Mucosa of stomach (tissue), 1 donor: Measurements from ENCODE around the gene GARIN6.

ENCODE experiments used
- H3K27me3 ChIP-seq: one replicate; pipeline ENCODE4 v1.7.0; 2013; ENCODE audit warnings: mild to moderate bottlenecking, low read length; ENCODE audit not compliant: control insufficient read depth, insufficient read depth
- H3K36me3 ChIP-seq: one replicate; pipeline ENCODE4 v1.7.0; 2013; ENCODE audit warnings: low read length; ENCODE audit not compliant: control insufficient read depth, insufficient read depth
- H3K4me1 ChIP-seq: one replicate; pipeline ENCODE4 v1.7.0; 2013; ENCODE audit warnings: mild to moderate bottlenecking, low read length; ENCODE audit not compliant: control insufficient read depth, insufficient read depth
- H3K4me3 ChIP-seq: one replicate; pipeline ENCODE4 v1.7.0; 2013; ENCODE audit warnings: low read length
- H3K9ac ChIP-seq: one replicate; pipeline ENCODE4 v1.7.0; 2013; ENCODE audit warnings: mild to moderate bottlenecking, low read length, moderate library complexity
- H3K9me3 ChIP-seq: one replicate; pipeline ENCODE4 v1.7.0; 2013; ENCODE audit warnings: mild to moderate bottlenecking, low read length, moderate library complexity; ENCODE audit not compliant: control insufficient read depth
- donor health status: Pancreatic carcinoma.

GARIN6 gene

GRCh38 chr12:99648183-99648582 is 630 bp downstream of the GARIN6 start:
- H3K4me3 ChIP-seq: no peak overlapping the region
- no peaks in the 10 kb centered on the region for H3K4me1 ChIP-seq
- H3K9me3 ChIP-seq: no peaks in the 10 kb centered on the region
- H3K9ac ChIP-seq: no peak overlapping the region
- no peaks in the 10 kb centered on the region for H3K36me3 ChIP-seq
- H3K27me3 ChIP-seq: no peaks in the 10 kb centered on the region

GRCh38 chr12:99649551-99649950 is 2.0 kb downstream of the GARIN6 start:
- Histone ChIP-seq H3K9ac (no peak overlapping the region), H3K4me1 (no peaks in the 10 kb centered on the region), H3K27me3 (no peaks in the 10 kb centered on the region)

GRCh38 chr12:99658671-99659349 is 11.3 kb downstream of the GARIN6 start:
- Histone ChIP-seq H3K27me3 (no peaks in the 10 kb centered on the region), H3K9ac (no peak overlapping the region), H3K4me3 (no peak overlapping the region), H3K4me1 (no peaks in the 10 kb centered on the region), H3K36me3 (no peaks in the 10 kb centered on the region), H3K9me3 (no peaks in the 10 kb centered on the region)

More at GRCh38 chr12:99649551-99649950, 2.0 kb downstream of the GARIN6 start:
- Histone ChIP-seq H3K36me3 (no peaks in the 10 kb centered on the region), H3K9me3 (no peaks in the 10 kb centered on the region), H3K4me3 (no peak overlapping the region)

- no peaks in the 10 kb centered on the region for H3K9me3 ChIP-seq
- no peaks in the 10 kb centered on the region for H3K27me3 ChIP-seq
Measured at GRCh38 chr12:99670635-99671034, 23.1 kb downstream of the GARIN6 start.

GRCh38 chr12:99680276-99680675 is 32.7 kb downstream of the GARIN6 start:
- Histone ChIP-seq H3K9ac (no peak overlapping the region), H3K27me3 (no peaks in the 10 kb centered on the region), H3K36me3 (no peaks in the 10 kb centered on the region), H3K4me1 (no peaks in the 10 kb centered on the region), H3K9me3 (no peaks in the 10 kb centered on the region), H3K4me3 (no peak overlapping the region)

More at GRCh38 chr12:99670635-99671034, 23.1 kb downstream of the GARIN6 start:
- H3K4me1 ChIP-seq: no peaks in the 10 kb centered on the region
- H3K4me3 ChIP-seq: no peak overlapping the region
- no peaks in the 10 kb centered on the region for H3K36me3 ChIP-seq
- H3K9ac ChIP-seq: no peak overlapping the region

- no peaks in the 10 kb centered on the region for H3K9me3 ChIP-seq
- H3K9ac ChIP-seq: no peak overlapping the region
- no peaks in the 10 kb centered on the region for H3K36me3 ChIP-seq
- H3K27me3 ChIP-seq: no peaks in the 10 kb centered on the region
- no peak overlapping the region for H3K4me3 ChIP-seq
- H3K4me1 ChIP-seq: no peaks in the 10 kb centered on the region
Measured at GRCh38 chr12:99686142-99686541, 38.6 kb downstream of the GARIN6 start.

- Histone ChIP-seq H3K9ac (no peak overlapping the region), H3K9me3 (no peaks in the 10 kb centered on the region), H3K36me3 (no peaks in the 10 kb centered on the region), H3K27me3 (no peaks in the 10 kb centered on the region), H3K4me1 (no peaks in the 10 kb centered on the region), H3K4me3 (no peak overlapping the region)
Measured at GRCh38 chr12:99695050-99695449, 47.5 kb downstream of the GARIN6 start.
